Liver (tissue), 9 donors: ENCODE measurements around the gene MON2. TPM values are rescaled to one million over a fixed set of nuclear protein-coding genes. Genes with fewer than 3 reads are reported as not detected.

ENCODE experiments used
- DNase-seq: peaks from one replicate; pipeline ENCODE4 v3.0.0-alpha.2; 2017; ENCODE audit warnings: low spot score
- H3K27ac ChIP-seq, 2 donors: one replicate each; pipeline ENCODE4 v1.7.0; 2013; ENCODE audit warnings: inconsistent platforms in 2 of 2, low read length in 2 of 2, control low read depth in 1 of 2, low read depth in 1 of 2, mild to moderate bottlenecking in 1 of 2
- H3K27me3 ChIP-seq, 4 donors: one replicate each; pipeline versions ENCODE4 v1.6.1 to v1.7.0; 2013; ENCODE audit warnings: low read length in 3 of 4, inconsistent platforms in 1 of 4, mild to moderate bottlenecking in 1 of 4, moderate library complexity in 1 of 4; ENCODE audit not compliant: control insufficient read depth in 4 of 4, insufficient read depth in 4 of 4
- H3K36me3 ChIP-seq, 4 donors: one replicate each; pipeline versions ENCODE4 v1.6.1 to v1.7.0; 2013; ENCODE audit warnings: low read length in 3 of 4, mild to moderate bottlenecking in 3 of 4, low read depth in 1 of 4, moderate library complexity in 1 of 4; ENCODE audit not compliant: control insufficient read depth in 4 of 4, insufficient read depth in 3 of 4
- H3K4me1 ChIP-seq, 4 donors: one replicate each; pipeline versions ENCODE4 v1.6.1 to v1.7.0; 2013; ENCODE audit warnings: low read length in 3 of 4, mild to moderate bottlenecking in 3 of 4, moderate library complexity in 1 of 4; ENCODE audit not compliant: control insufficient read depth in 4 of 4, insufficient read depth in 4 of 4
- H3K4me3 ChIP-seq, 3 donors: one replicate each; pipeline versions ENCODE4 v1.6.1 to v1.7.0; 2013; ENCODE audit warnings: low read length in 3 of 3, control low read depth in 1 of 3, low read depth in 1 of 3, mild to moderate bottlenecking in 1 of 3
- H3K9ac ChIP-seq, 2 donors: one replicate each; pipeline ENCODE4 v1.7.0; 2013; ENCODE audit warnings: low read length in 2 of 2, mild to moderate bottlenecking in 2 of 2, moderate library complexity in 2 of 2, control low read depth in 1 of 2, low read depth in 1 of 2
- H3K9me3 ChIP-seq, 4 donors: one replicate each; pipeline versions ENCODE4 v1.6.1 to v1.7.0; 2013; ENCODE audit warnings: low read length in 3 of 4; ENCODE audit not compliant: control insufficient read depth in 4 of 4
- ATF3 ChIP-seq: IDR thresholded peaks from 2 replicates; pipeline ENCODE4 v1.6.1; 2016; ENCODE audit warnings: antibody characterized with exemption
- CTCF ChIP-seq: fragments of 150-350 bp; IDR thresholded peaks from 2 replicates; pipeline ENCODE4 v1.5.1; 2017; ENCODE audit warnings: improper control_type of control experiment, low read depth, low read length; ENCODE audit not compliant: missing input control
- EGR1 ChIP-seq, 2 donors: IDR thresholded peaks; 2 replicates each; pipeline ENCODE4 v1.6.1; 2016 to 2018; ENCODE audit warnings: antibody characterized with exemption in 2 of 2, low read depth in 2 of 2
- FOXA1 ChIP-seq: IDR thresholded peaks from 2 replicates; pipeline ENCODE4 v1.6.1; 2016; ENCODE audit warnings: antibody characterized with exemption
- FOXA2 ChIP-seq: IDR thresholded peaks from 2 replicates; pipeline ENCODE4 v1.6.1; 2016; ENCODE audit warnings: antibody characterized with exemption
- GABPA ChIP-seq, 2 donors: IDR thresholded peaks in 1 of 2; conservative IDR thresholded peaks in 1 of 2; 2 replicates each; pipeline ENCODE4 v1.6.1; 2016; ENCODE audit warnings: antibody characterized with exemption in 2 of 2, mild to moderate bottlenecking in 1 of 2, moderate library complexity in 1 of 2
- HNF4A ChIP-seq, 2 donors: conservative IDR thresholded peaks; 2 replicates each; pipeline ENCODE4 v1.6.1; 2016; ENCODE audit warnings: antibody characterized with exemption in 2 of 2, mild to moderate bottlenecking in 2 of 2
- HNF4G ChIP-seq: IDR thresholded peaks from 2 replicates; pipeline ENCODE4 v1.6.1; 2016; ENCODE audit warnings: antibody characterized with exemption
- JUND ChIP-seq, 2 donors: IDR thresholded peaks; 2 replicates each; pipeline ENCODE4 v1.6.1; 2016; ENCODE audit warnings: antibody characterized with exemption in 2 of 2
- MAX ChIP-seq: IDR thresholded peaks from 2 replicates; pipeline ENCODE4 v1.6.1; 2016; ENCODE audit warnings: antibody characterized with exemption
- NR2F2 ChIP-seq: IDR thresholded peaks from 2 replicates; pipeline ENCODE4 v1.6.1; 2016; ENCODE audit warnings: antibody characterized with exemption
- RAD21 ChIP-seq, 2 donors: IDR thresholded peaks; 2 replicates each; pipeline ENCODE4 v1.6.1; 2016; ENCODE audit warnings: antibody characterized with exemption in 2 of 2, mild to moderate bottlenecking in 2 of 2
- REST ChIP-seq: IDR thresholded peaks from 2 replicates; pipeline ENCODE4 v1.6.1; 2016; ENCODE audit warnings: antibody characterized with exemption, mild to moderate bottlenecking
- RXRA ChIP-seq, 2 donors: IDR thresholded peaks; 2 replicates each; pipeline ENCODE4 v1.6.1; 2017 to 2018; ENCODE audit warnings: antibody characterized with exemption in 2 of 2, mild to moderate bottlenecking in 1 of 2
- SP1 ChIP-seq: IDR thresholded peaks from 2 replicates; pipeline ENCODE4 v1.6.1; 2018; ENCODE audit warnings: antibody characterized with exemption, mild to moderate bottlenecking
- TAF1 ChIP-seq: conservative IDR thresholded peaks from 2 replicates; pipeline ENCODE4 v1.6.1; 2016; ENCODE audit warnings: antibody characterized with exemption, mild to moderate bottlenecking
- YY1 ChIP-seq: IDR thresholded peaks from 2 replicates; pipeline ENCODE4 v1.6.1; 2016; ENCODE audit warnings: antibody characterized with exemption, mild to moderate bottlenecking
- ZBTB33 ChIP-seq: IDR thresholded peaks from 2 replicates; pipeline ENCODE4 v1.6.1; 2016; ENCODE audit warnings: antibody characterized with exemption
- WGBS: extraction: QIAGEN DNeasy Blood & Tissue Kit; methylation state at CpG from one replicate; pipeline ENCODE4 v1.1.7; 2013; 5-methylcytosine and 5-hydroxymethylcytosine counted together
- polyA plus RNA-seq, 2 donors: library from polyadenylated mRNA; stranded (reverse) in 1 of 2; unstranded in 1 of 2; fragments of 200-250 nt in 1 of 2; fragments of >200 nt in 1 of 2; fragmentation: Nextera tagmentation in 1 of 2; extraction: Ambion mirVana in 1 of 2; gene quantifications; one replicate each; pipeline versions ENCODE4 v1.2.1 to v1.2.3, GENCODE V29; 2013 to 2015
- total RNA-seq, 2 donors: library from RNA; depleted of rRNA; stranded (reverse); fragments of >200 nt; gene quantifications; one replicate each; pipeline ENCODE4 v1.2.3, GENCODE V29; 2014
- donor health status: healthy.
- donor health status: healthy.
- donor health status: healthy.
- donor health status: healthy.
- donor health status: healthy.

MON2 gene
- total and polyA plus RNA-seq, 4 donors, result 7.5 to 69.9 (median 25.8) TPM

- Histone ChIP-seq H3K4me3 (no peak overlapping the region), H3K27ac (peak overlapping the region in 1 of 2 donors; percentile 32), H3K9ac (peak overlapping the region in 1 of 2 donors; percentile 26), H3K27me3 (no peaks in the 10 kb centered on the region), H3K4me1 (peaks cover 0 to 53% (median 34%) of the 10 kb centered on the region in 4 donors), H3K9me3 (no peaks in the 10 kb centered on the region), H3K36me3 (peaks cover 0 to 4% (median 0%) of the 10 kb centered on the region in 4 donors)
- no peak for DNase-seq
- 94% methylated on average over 2 of the region's 2 CpGs for WGBS
- TF ChIP-seq SP1 (no peak), REST (no peak), JUND (IDR thresholded peaks at IDR 0.05) (peak in 1 of 2 donors; percentile 19), CTCF (peak; percentile 43), RAD21 (IDR thresholded peaks at IDR 0.05) (peak; percentile 78 to 86)
Observed at GRCh38 chr12:62522984-62523383, 56.4 kb downstream of the MON2 start.

GRCh38 chr12:62523619-62524018 lies 57.0 kb downstream of the MON2 start:
- peaks cover 0 to 56% (median 34%) of the 10 kb centered on the region in 4 donors for H3K4me1 ChIP-seq
- WGBS, result 20% methylated on average over 1 of the region's 1 CpG
- peak overlapping the region in 1 of 2 donors; percentile 26 for H3K9ac ChIP-seq
- DNase-seq, result no peak
- TF ChIP-seq CTCF (no peak), SP1 (peak; percentile 64), NR2F2 (peak; percentile 17), REST (no peak), ATF3 (no peak), RAD21 (IDR thresholded peaks at IDR 0.05) (peak in 1 of 2 donors; percentile 28), ZBTB33 (no peak), TAF1 (no peak), FOXA1 (peak; percentile 33), HNF4G (peak; percentile 22), EGR1 (IDR thresholded peaks at IDR 0.05; ENCODE audit: low read depth in 2 of 2) (no peak), MAX (no peak), GABPA (IDR thresholded peaks at IDR 0.05 in 1 of 2, conservative IDR thresholded peaks at IDR 0.05 in 1 of 2) (no peak), FOXA2 (peak; percentile 33), HNF4A (conservative IDR thresholded peaks at IDR 0.05) (peak; percentile 41 to 51), YY1 (no peak), RXRA (IDR thresholded peaks at IDR 0.05) (peak; percentile 31 to 42), JUND (IDR thresholded peaks at IDR 0.05) (no peak)
- no peaks in the 10 kb centered on the region for H3K9me3 ChIP-seq
- H3K36me3 ChIP-seq, result peaks cover 0 to 2% (median 0%) of the 10 kb centered on the region in 4 donors
- no peaks in the 10 kb centered on the region for H3K27me3 ChIP-seq
- no peak overlapping the region for H3K4me3 ChIP-seq
- H3K27ac ChIP-seq, result peak overlapping the region; percentile 32 to 35
